ENCODE data around the gene SYNRG.
A peak's percentile ranks its signal among the peaks of the same experiment; 100 is the strongest.
"Not testable (repeated sequence)": the region's sequence is repeated elsewhere in the genome, so short reads cannot be mapped to it uniquely, and the experiment has no call there.

Gene SYNRG

DNA sequence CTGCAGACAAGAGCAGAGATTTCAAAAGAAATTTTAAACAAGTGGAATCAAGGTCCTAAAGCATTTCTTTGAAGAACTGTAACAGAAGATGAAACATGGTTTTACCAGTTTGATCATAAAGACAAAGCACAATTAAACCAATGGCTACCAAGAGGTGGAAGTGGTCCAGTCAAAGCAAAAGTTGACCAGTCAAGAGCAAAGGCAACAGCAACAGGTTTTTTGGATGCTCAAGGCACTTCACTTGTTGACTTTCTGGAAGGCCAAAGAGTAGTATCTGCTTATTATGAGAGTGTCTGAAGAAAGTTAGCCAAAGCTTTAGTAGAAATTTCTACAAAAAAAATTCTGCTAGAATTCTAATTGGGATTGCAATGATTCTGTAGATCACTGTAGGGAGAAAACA, 28.7 kb upstream of the SYNRG start:
- Histone ChIP-seq H3K9ac (ENCODE audit: low read depth, low read length) (no peak overlapping the region), H3K4me1 (ENCODE audit: control insufficient read depth, insufficient read depth, low read length) (no peaks in the 10 kb centered on the region), H3K9me3 (ENCODE audit: control insufficient read depth, insufficient read depth, low read length) (no peaks in the 10 kb centered on the region), H3K27me3 (ENCODE audit: control insufficient read depth, insufficient read depth, low read length) (no peaks in the 10 kb centered on the region), H3K4me3 (ENCODE audit: low read depth, low read length) (no peak overlapping the region), H3K36me3 (ENCODE audit: control insufficient read depth, insufficient read depth, low read length) (peaks cover 5% of the 10 kb centered on the region)

DNA sequence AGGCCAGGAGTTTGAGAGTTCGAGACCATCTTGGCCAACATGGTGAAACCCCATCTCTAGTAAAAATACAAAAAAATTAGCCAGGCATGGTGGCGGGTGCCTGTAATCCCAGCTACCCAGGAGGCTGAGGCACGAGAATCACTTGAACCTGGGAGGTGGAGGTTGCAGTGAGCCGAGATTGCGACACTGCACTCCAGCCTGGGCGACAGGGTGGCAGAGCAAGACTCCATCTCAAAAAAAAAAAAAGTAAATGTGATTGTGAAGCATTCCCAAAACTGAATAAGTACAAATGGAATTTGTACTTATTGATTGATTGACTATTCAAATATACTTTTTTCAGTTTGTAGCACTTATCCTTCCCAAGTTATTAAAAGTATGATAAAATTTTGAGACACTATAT, 7.2 kb upstream of the SYNRG start:
- H3K9me3 ChIP-seq (ENCODE audit: control insufficient read depth, insufficient read depth, low read length); H3K9ac ChIP-seq (ENCODE audit: low read depth, low read length); H3K27me3 ChIP-seq (ENCODE audit: control insufficient read depth, insufficient read depth, low read length); H3K4me3 ChIP-seq (ENCODE audit: low read depth, low read length); H3K36me3 ChIP-seq (ENCODE audit: control insufficient read depth, insufficient read depth, low read length); H3K4me1 ChIP-seq (ENCODE audit: control insufficient read depth, insufficient read depth, low read length): not testable (repeated sequence)

DNA sequence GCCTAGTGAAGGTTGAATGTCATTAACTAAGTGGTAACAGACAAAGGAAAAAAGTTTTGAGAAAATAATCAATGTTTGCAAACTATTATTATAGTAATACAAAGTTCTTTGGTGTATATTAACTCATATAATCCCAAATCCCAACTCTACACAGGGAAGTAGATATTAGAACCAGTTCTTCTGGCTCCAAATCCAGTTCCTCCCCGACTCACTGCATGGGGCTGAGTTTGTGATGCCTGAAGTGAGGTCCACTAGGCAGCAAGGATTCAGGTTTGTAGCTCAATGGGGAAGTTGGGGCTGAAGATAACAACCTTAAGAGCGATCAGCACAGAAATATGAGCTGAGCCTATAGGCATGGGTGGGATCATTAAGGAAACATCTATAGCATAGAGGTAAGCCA, 5.6 kb upstream of the SYNRG start:
- no peak overlapping the region for H3K4me3 ChIP-seq (ENCODE audit: low read depth, low read length)
- no peaks in the 10 kb centered on the region for H3K4me1 ChIP-seq (ENCODE audit: control insufficient read depth, insufficient read depth, low read length)
- H3K9me3 ChIP-seq (ENCODE audit: control insufficient read depth, insufficient read depth, low read length), result no peaks in the 10 kb centered on the region
- no peaks in the 10 kb centered on the region for H3K27me3 ChIP-seq (ENCODE audit: control insufficient read depth, insufficient read depth, low read length)
- H3K36me3 ChIP-seq (ENCODE audit: control insufficient read depth, insufficient read depth, low read length), result peaks cover 8% of the 10 kb centered on the region
- H3K9ac ChIP-seq (ENCODE audit: low read depth, low read length), result no peak overlapping the region

DNA sequence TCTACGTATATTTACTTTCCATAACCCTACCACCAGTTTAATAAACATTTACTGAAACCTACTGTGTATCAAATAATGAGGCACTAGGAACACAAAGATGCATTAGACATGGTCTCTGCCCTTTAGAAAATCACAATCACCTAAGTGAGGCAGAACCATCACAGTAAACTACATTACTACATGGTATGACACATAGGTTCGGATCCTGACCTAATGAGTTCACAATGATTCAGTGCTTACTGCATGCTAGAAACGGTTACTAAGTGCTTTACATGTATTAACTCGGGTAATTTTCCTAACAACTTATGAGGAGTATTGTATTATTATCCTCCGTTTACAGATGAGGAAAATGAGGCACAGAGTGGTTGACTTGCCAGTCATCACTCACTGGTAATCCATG, 5.2 kb upstream of the SYNRG start:
- no peak overlapping the region for H3K9ac ChIP-seq (ENCODE audit: low read depth, low read length)
- H3K9me3 ChIP-seq (ENCODE audit: control insufficient read depth, insufficient read depth, low read length), result no peaks in the 10 kb centered on the region
- H3K27me3 ChIP-seq (ENCODE audit: control insufficient read depth, insufficient read depth, low read length), result no peaks in the 10 kb centered on the region
- peaks cover 8% of the 10 kb centered on the region for H3K36me3 ChIP-seq (ENCODE audit: control insufficient read depth, insufficient read depth, low read length)
- H3K4me3 ChIP-seq (ENCODE audit: low read depth, low read length), result no peak overlapping the region
- H3K4me1 ChIP-seq (ENCODE audit: control insufficient read depth, insufficient read depth, low read length), result no peaks in the 10 kb centered on the region

DNA sequence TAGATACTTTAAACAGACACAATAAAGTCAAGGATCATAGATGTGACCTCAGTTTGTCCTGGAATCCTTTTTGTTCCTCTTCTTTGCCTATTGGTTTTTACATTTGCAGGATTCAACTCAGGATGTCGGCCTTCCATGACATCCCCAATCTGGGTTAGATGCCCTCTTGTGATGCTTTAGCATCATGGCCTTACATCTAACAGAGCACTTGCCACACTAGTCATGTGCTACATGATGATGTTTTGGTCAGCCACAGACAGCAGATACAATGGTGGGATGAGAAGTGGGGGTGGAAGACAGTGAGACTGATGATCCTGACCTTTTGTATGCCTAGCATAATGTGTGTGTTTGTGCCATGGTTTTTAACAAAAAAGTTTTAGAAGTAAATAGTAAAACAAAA, 1.8 kb upstream of the SYNRG start:
- Histone ChIP-seq H3K36me3 (ENCODE audit: control insufficient read depth, insufficient read depth, low read length) (peaks cover 8% of the 10 kb centered on the region), H3K9ac (ENCODE audit: low read depth, low read length) (no peak overlapping the region), H3K27me3 (ENCODE audit: control insufficient read depth, insufficient read depth, low read length) (no peaks in the 10 kb centered on the region), H3K9me3 (ENCODE audit: control insufficient read depth, insufficient read depth, low read length) (no peaks in the 10 kb centered on the region), H3K4me3 (ENCODE audit: low read depth, low read length) (no peak overlapping the region), H3K4me1 (ENCODE audit: control insufficient read depth, insufficient read depth, low read length) (peaks cover 5% of the 10 kb centered on the region)

DNA sequence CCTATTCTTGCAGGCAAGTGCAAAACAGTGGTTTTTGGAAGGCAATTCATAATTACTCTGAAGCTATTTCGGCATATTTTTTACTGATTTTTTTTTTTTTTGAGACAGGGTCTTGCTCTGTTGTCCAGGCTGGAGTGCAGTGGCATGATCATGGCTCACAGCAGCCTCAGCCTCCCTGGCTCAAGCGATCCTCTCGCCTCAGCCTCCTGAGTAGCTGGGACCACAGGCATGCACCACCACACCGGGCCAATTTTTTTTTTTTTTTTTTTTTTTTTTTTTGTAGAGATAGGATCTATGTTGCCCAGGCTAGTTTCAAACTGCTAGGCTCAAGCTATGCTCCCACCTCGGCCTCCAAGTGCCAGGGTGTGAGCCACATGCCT, 813 bp upstream of the SYNRG start:
- H3K36me3 ChIP-seq (ENCODE audit: control insufficient read depth, insufficient read depth, low read length); H3K27me3 ChIP-seq (ENCODE audit: control insufficient read depth, insufficient read depth, low read length); H3K4me1 ChIP-seq (ENCODE audit: control insufficient read depth, insufficient read depth, low read length); H3K9me3 ChIP-seq (ENCODE audit: control insufficient read depth, insufficient read depth, low read length): not testable (repeated sequence)
- Histone ChIP-seq H3K4me3 (ENCODE audit: low read depth, low read length) (peak overlapping the region; percentile 38), H3K9ac (ENCODE audit: low read depth, low read length) (peak overlapping the region; percentile 68)

DNA sequence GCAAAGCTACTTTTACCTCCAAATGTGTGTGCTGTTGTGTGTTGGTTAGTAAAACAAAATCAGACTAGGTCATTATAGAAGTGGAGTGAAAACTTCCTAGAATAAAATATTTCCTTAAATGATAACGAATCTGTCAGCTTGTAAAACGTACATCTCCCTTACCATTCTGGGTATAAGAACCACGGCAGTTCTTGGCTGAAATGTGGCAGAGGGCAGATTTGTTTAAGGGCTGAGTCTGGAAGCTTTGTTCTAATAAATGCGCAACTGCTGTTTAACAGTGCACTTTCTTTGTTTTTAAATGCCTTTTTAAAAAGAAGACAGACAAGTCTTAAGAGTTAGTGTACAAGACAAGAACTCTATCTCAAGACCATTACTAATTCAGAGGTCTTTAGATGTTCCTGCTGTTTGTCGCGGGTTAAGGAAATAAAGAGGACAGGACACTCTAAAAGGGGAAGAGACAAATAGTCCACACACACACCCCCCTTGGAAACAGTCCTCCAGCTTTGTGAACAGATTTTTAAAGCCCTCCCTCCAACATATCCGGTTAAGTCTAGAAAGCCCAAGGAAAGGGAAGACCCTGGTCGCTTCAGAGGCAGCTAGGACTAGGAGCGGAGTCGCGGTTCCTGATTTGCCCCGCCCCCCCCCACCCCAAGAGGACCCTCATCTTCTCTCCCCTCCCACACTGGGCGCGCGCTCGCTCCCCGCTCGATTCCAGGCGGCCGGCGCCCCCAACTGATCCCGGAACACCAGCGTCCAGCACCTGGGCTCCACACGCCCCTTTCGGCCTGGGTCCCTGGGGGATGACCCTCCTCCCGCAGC, 658 bp downstream of the SYNRG start:
- Histone ChIP-seq H3K4me3 (ENCODE audit: low read depth, low read length) (peak overlapping the region; percentile 40), H3K9me3 (ENCODE audit: control insufficient read depth, insufficient read depth, low read length) (no peaks in the 10 kb centered on the region), H3K4me1 (ENCODE audit: control insufficient read depth, insufficient read depth, low read length) (peaks cover 11% of the 10 kb centered on the region), H3K27me3 (ENCODE audit: control insufficient read depth, insufficient read depth, low read length) (no peaks in the 10 kb centered on the region), H3K9ac (ENCODE audit: low read depth, low read length) (peak overlapping the region; percentile 66), H3K36me3 (ENCODE audit: control insufficient read depth, insufficient read depth, low read length) (peaks cover 2% of the 10 kb centered on the region)

DNA sequence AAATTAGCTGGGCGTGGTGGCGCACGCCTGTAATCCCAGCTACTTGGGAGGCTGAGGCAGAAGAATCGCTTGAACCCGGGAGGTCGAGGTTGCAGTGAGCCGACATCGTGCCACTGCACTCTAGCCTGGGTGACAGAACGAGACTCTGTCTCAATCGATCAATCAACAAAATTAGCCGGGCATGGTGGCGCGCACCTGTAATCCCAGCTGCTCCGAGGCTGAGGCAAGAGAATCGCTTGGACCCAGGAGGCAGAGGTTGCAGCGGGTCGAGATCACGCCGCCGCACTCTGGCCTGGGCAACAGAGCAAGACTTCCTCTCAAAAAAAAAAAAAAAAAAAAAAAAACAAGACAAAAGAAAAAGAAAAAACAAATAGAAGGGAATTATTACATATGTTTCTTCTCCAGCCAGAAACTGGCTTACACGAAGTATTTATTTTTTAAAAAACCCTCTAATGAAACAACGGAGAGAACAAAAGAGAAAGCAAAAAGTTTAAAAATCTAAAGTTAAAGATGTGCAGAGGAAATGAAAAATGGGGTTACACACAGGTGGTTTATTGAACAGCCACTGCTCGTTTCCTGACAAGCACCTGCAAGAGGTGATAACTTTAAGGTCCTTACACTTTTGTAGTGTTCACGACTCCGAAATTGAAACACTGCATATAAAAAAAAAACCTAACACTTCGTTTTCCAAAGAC, 1.4 kb downstream of the SYNRG start:
- Histone ChIP-seq H3K4me1 (ENCODE audit: control insufficient read depth, insufficient read depth, low read length) (peaks cover 11% of the 10 kb centered on the region), H3K4me3 (ENCODE audit: low read depth, low read length) (peak overlapping the region; percentile 40), H3K9ac (ENCODE audit: low read depth, low read length) (no peak overlapping the region)

DNA sequence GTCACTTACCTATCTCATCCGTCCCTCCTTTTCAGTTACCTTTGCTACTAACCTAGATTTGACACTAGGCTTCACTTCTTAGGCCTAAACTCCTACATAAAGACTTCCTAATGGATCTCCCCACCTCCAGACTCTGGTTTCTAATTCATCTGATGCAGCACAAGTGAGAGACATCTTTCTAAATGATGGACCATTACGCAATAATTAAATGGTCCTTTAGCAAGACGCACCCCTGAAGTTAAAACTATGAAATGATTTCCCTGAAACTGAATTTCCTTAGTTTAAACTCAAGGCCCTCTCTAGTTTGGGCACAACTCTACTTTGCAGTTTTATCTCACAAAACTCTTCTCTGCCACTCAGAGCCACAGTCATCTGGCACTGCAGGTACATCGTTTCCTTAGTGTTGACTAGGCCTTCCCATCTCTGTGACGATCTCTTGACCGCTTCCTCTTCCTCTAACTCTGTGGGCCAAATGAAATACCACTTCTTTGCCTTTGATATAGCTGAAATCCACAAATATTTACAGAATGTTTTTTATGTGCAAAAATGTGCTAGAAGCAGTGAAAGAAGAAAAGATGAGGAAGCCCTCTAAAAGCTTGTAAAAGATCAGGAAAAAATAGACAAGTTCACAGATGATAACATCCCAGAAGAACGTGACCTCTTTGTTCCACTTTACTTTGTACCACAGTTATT, 3.3 kb downstream of the SYNRG start:
- Histone ChIP-seq H3K9ac (ENCODE audit: low read depth, low read length) (no peak overlapping the region), H3K27me3 (ENCODE audit: control insufficient read depth, insufficient read depth, low read length) (no peaks in the 10 kb centered on the region), H3K9me3 (ENCODE audit: control insufficient read depth, insufficient read depth, low read length) (no peaks in the 10 kb centered on the region), H3K4me3 (ENCODE audit: low read depth, low read length) (no peak overlapping the region), H3K4me1 (ENCODE audit: control insufficient read depth, insufficient read depth, low read length) (peaks cover 11% of the 10 kb centered on the region), H3K36me3 (ENCODE audit: control insufficient read depth, insufficient read depth, low read length) (no peaks in the 10 kb centered on the region)

More for the DNA sequence above, 1.4 kb downstream of the SYNRG start:
- Histone ChIP-seq H3K9me3 (ENCODE audit: control insufficient read depth, insufficient read depth, low read length) (no peaks in the 10 kb centered on the region), H3K27me3 (ENCODE audit: control insufficient read depth, insufficient read depth, low read length) (no peaks in the 10 kb centered on the region), H3K36me3 (ENCODE audit: control insufficient read depth, insufficient read depth, low read length) (peaks cover 2% of the 10 kb centered on the region)

DNA sequence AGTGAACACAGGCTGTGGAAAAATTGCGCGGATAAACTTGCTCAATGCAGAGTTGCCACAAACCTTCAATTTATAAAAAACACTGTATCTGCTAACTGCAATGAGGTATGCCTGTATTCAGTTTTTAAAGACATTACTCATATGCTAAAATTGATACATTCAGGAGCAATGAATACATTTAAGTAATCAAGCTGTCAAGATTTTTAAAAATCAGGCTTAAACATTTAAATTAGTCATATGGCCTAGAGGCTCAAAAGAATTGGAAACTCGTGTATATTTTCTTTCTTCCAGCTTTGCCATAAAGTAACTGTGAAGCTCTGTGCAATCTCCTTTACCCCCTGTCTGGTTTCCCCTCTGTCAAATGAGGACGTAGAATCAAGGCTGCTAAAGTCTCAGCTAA, 4.1 kb downstream of the SYNRG start:
- no peaks in the 10 kb centered on the region for H3K27me3 ChIP-seq (ENCODE audit: control insufficient read depth, insufficient read depth, low read length)
- no peaks in the 10 kb centered on the region for H3K9me3 ChIP-seq (ENCODE audit: control insufficient read depth, insufficient read depth, low read length)
- peaks cover 11% of the 10 kb centered on the region for H3K4me1 ChIP-seq (ENCODE audit: control insufficient read depth, insufficient read depth, low read length)
- H3K4me3 ChIP-seq (ENCODE audit: low read depth, low read length), result no peak overlapping the region
- no peaks in the 10 kb centered on the region for H3K36me3 ChIP-seq (ENCODE audit: control insufficient read depth, insufficient read depth, low read length)
- H3K9ac ChIP-seq (ENCODE audit: low read depth, low read length), result no peak overlapping the region

DNA sequence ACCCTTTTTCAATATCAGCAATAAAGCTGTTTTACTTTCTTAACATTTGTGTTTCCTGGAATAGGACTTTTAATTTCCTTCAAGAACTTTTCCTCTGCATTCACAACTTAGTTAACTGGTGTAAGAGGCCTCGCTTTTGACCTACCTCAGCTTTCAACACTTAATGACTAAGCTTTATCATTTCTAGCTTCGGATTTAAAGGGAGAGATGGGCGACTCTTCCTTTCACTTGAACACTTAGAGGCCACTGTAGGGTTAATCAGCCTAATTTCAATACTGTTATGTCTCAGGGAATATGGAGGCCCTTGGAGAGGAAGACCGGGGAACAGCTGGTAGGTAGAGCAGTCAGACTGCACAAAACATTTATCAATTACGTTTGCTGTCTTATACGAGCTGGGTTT, 4.7 kb downstream of the SYNRG start:
- Histone ChIP-seq H3K4me1 (ENCODE audit: control insufficient read depth, insufficient read depth, low read length) (peaks cover 11% of the 10 kb centered on the region), H3K27me3 (ENCODE audit: control insufficient read depth, insufficient read depth, low read length) (no peaks in the 10 kb centered on the region), H3K36me3 (ENCODE audit: control insufficient read depth, insufficient read depth, low read length) (no peaks in the 10 kb centered on the region), H3K4me3 (ENCODE audit: low read depth, low read length) (no peak overlapping the region), H3K9me3 (ENCODE audit: control insufficient read depth, insufficient read depth, low read length) (no peaks in the 10 kb centered on the region), H3K9ac (ENCODE audit: low read depth, low read length) (no peak overlapping the region)

DNA sequence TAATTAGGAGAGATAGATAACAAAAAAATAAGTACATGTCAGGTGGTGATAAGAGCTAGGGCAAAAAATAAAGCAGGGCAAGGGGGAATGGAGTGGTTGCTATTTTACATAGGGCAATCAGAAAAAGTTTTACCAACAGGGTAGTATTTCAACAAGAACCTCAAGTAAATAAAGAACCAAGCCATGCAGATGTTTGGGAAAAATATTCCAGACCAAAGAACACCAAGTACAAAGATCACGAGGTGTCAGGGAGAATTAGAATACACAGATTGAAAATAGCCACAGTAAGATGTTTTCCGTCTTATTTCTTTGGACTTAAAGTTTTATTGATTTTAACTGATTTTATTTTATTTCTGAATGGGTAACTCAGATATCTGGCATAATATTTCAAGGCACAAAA, 11.1 kb downstream of the SYNRG start:
- Histone ChIP-seq H3K4me3 (ENCODE audit: low read depth, low read length) (no peak overlapping the region), H3K27me3 (ENCODE audit: control insufficient read depth, insufficient read depth, low read length) (no peaks in the 10 kb centered on the region), H3K4me1 (ENCODE audit: control insufficient read depth, insufficient read depth, low read length) (no peaks in the 10 kb centered on the region), H3K9me3 (ENCODE audit: control insufficient read depth, insufficient read depth, low read length) (no peaks in the 10 kb centered on the region), H3K9ac (ENCODE audit: low read depth, low read length) (no peak overlapping the region), H3K36me3 (ENCODE audit: control insufficient read depth, insufficient read depth, low read length) (peaks cover 3% of the 10 kb centered on the region)
